ENCODE measurements around the gene CACNA1C.

CACNA1C gene

DNA sequence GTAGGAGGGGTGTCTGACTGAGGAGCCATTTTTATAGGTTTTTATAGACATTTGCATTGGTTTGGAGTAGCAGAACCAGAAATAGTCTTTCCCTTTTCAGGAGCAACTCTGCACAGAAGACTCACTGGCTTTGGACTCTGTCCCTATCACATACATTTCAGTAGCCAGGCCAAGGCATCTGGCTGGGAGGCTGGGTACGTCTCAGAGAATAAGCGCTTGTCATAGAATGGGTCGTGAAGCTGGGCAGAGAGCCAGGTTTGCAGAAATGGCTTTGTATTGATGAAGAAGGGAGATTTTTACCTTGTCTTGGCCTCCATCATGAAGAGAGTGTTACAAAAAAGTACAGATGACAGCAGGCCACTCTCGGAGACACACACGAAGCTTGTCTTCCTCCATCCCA is 98.6 kb downstream of the CACNA1C start:
- no peak overlapping the region for H3K4me3 ChIP-seq (ENCODE audit: low read depth, low read length)
- no peak for DNase-seq (ENCODE audit: low read depth)
- TF ChIP-seq, protein P1, sequence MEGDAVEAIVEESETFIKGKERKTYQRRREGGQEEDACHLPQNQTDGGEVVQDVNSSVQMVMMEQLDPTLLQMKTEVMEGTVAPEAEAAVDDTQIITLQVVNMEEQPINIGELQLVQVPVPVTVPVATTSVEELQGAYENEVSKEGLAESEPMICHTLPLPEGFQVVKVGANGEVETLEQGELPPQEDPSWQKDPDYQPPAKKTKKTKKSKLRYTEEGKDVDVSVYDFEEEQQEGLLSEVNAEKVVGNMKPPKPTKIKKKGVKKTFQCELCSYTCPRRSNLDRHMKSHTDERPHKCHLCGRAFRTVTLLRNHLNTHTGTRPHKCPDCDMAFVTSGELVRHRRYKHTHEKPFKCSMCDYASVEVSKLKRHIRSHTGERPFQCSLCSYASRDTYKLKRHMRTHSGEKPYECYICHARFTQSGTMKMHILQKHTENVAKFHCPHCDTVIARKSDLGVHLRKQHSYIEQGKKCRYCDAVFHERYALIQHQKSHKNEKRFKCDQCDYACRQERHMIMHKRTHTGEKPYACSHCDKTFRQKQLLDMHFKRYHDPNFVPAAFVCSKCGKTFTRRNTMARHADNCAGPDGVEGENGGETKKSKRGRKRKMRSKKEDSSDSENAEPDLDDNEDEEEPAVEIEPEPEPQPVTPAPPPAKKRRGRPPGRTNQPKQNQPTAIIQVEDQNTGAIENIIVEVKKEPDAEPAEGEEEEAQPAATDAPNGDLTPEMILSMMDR (IDR thresholded peaks at IDR 0.05; ENCODE audit: low read depth, low read length): no peak
- TF ChIP-seq MYC (IDR thresholded peaks at IDR 0.05; ENCODE audit: low read depth, low read length) (no peak), POLR2A (IDR thresholded peaks at IDR 0.05; ENCODE audit: extremely low read depth, insufficient read length) (no peak)
- TF ChIP-seq, protein P2, sequence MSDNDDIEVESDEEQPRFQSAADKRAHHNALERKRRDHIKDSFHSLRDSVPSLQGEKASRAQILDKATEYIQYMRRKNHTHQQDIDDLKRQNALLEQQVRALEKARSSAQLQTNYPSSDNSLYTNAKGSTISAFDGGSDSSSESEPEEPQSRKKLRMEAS (IDR thresholded peaks at IDR 0.05; ENCODE audit: low read depth, low read length): no peak

DNA sequence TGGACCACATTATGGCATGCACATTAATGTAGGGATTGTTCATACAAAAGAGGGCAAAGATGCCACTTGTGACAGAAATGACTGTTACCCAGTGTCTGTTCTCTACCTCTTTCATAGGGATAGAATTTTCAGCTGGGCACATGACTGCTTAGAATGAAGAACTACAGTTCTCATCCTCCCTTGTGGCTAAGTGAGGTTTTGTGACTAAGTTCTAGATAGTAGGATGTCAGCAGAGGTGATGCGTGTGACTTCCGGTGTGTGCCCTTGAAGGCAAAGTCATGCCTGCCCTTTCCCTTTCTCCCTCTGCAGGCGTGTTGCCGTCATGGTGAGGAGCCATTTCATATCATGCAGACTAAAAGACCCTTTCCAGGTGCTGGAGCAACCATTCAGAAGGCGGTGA is 99.3 kb downstream of the CACNA1C start:
- TF ChIP-seq, protein P2 (IDR thresholded peaks at IDR 0.05; ENCODE audit: low read depth, low read length): no peak
- no peak for TF ChIP-seq MYC (IDR thresholded peaks at IDR 0.05; ENCODE audit: low read depth, low read length)
- no peak for TF ChIP-seq POLR2A (IDR thresholded peaks at IDR 0.05; ENCODE audit: extremely low read depth, insufficient read length)
- no peak overlapping the region for H3K4me3 ChIP-seq (ENCODE audit: low read depth, low read length)
- no peak for DNase-seq (ENCODE audit: low read depth)

DNA sequence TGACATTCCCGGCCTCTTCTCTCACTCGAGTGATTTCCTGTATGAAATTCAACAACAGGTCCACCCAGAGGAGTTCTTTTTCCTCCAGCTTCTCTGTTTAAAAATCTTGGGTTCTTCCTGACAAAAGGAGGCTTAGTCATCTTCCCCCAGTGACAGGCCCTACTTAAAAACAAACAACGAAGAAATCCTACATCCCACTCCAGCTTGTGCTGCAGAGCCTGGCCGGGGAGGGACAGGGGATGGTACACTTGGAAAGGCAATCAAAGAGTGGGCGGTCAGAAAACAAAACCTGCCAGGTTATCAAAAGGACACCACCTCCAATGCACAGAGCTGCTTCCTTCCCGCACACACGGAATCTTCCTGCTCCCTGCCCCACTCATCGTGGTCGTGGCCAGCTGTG is 101.3 kb downstream of the CACNA1C start:
- no peak overlapping the region for H3K4me3 ChIP-seq (ENCODE audit: low read depth, low read length)
- DNase-seq (ENCODE audit: low read depth): no peak
- TF ChIP-seq MYC (IDR thresholded peaks at IDR 0.05; ENCODE audit: low read depth, low read length) (no peak), POLR2A (IDR thresholded peaks at IDR 0.05; ENCODE audit: extremely low read depth, insufficient read length) (no peak)
- TF ChIP-seq, protein P1 (IDR thresholded peaks at IDR 0.05; ENCODE audit: low read depth, low read length): no peak
- TF ChIP-seq, protein P2 (IDR thresholded peaks at IDR 0.05; ENCODE audit: low read depth, low read length): no peak

DNA sequence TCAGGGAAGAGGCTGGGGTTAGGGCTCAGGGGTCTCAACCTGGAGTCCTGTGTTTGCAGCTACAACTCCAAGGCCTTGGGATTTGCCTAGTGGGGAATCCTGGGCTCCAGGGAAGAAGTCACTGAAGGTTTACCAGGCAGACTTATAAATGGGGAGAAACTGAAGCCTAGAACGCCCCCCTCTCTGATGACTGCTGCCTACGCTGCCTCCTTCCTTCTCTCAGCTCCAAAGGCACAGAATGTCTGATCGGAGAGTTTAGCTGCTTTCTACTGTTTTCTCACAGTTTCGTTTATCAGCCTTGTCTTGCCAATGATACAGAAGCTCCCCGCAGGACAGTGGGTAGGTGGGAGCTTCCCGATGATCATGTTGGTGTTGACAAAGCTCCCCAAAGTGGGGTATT is 101.7 kb downstream of the CACNA1C start:
- H3K4me3 ChIP-seq (ENCODE audit: low read depth, low read length): no peak overlapping the region
- no peak for DNase-seq (ENCODE audit: low read depth)
- no peak for TF ChIP-seq MYC (IDR thresholded peaks at IDR 0.05; ENCODE audit: low read depth, low read length)
- TF ChIP-seq POLR2A (IDR thresholded peaks at IDR 0.05; ENCODE audit: extremely low read depth, insufficient read length): no peak
- TF ChIP-seq, protein P2 (IDR thresholded peaks at IDR 0.05; ENCODE audit: low read depth, low read length): no peak
- TF ChIP-seq, protein P1 (IDR thresholded peaks at IDR 0.05; ENCODE audit: low read depth, low read length): no peak

DNA sequence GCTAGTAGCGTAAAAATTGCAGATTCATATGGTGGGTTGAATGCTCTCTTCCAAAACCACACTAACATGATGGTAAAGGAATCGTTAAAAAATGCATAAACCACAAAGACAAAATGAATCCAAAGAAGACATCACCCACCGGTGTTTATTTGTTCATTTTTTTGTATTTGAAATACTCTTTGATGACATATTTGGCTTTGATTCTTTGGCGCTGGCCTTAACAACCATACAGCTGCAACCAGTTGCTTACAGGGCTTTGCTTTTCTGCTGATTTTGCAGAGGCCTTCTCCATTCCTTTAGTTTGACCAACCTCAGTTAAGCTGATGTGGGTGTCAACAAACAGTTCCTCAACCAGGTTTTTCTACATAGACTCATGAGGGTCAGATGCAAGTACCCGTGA is 103.5 kb downstream of the CACNA1C start:
- TF ChIP-seq, protein P2 (IDR thresholded peaks at IDR 0.05; ENCODE audit: low read depth, low read length): no peak
- no peak for TF ChIP-seq MYC (IDR thresholded peaks at IDR 0.05; ENCODE audit: low read depth, low read length)
- TF ChIP-seq POLR2A (IDR thresholded peaks at IDR 0.05; ENCODE audit: extremely low read depth, insufficient read length): no peak
- TF ChIP-seq, protein P1 (IDR thresholded peaks at IDR 0.05; ENCODE audit: low read depth, low read length): no peak
- DNase-seq (ENCODE audit: low read depth): no peak
- no peak overlapping the region for H3K4me3 ChIP-seq (ENCODE audit: low read depth, low read length)

DNA sequence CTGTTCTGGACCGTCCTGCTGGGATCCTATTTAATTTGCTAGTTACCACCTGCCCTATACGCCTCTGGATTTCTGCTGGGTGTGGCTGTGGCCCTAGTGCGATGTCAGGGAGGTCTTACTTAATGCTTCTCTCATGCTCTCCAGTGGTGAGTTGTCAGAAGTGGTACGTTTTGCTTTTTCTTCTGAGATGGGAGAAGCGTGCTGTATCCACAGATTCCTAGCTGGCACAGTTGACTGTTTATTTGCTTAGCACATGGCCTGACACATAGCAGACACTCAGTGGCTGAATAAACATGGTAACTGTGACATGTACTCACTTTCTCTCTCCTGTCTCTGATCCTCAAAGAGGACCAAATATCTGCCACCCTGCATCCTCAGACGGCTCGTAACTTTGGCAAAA is 107.3 kb downstream of the CACNA1C start:
- TF ChIP-seq, protein P2 (IDR thresholded peaks at IDR 0.05; ENCODE audit: low read depth, low read length): no peak
- TF ChIP-seq, protein P1 (IDR thresholded peaks at IDR 0.05; ENCODE audit: low read depth, low read length): no peak
- TF ChIP-seq POLR2A (IDR thresholded peaks at IDR 0.05; ENCODE audit: extremely low read depth, insufficient read length): no peak
- no peak for TF ChIP-seq MYC (IDR thresholded peaks at IDR 0.05; ENCODE audit: low read depth, low read length)
- DNase-seq (ENCODE audit: low read depth): no peak
- no peak overlapping the region for H3K4me3 ChIP-seq (ENCODE audit: low read depth, low read length)
